A673 (cell line): ENCODE measurements around the gene PLA2G2A. TPM values are rescaled to one million over a fixed set of nuclear protein-coding genes. Genes with fewer than 3 reads are reported as not detected.

ENCODE experiments used
- BruUV-seq: library from RNA; stranded (reverse); fragments of 400-500 nt; replicated peaks from 2 replicates; lab custom pipeline; 2021; lab: Mats Ljungman, UMichigan
- CTCF ChIA-PET: fragments of 300-600 bp; sonication (Branson Sonifier 250); formaldehyde crosslinking; loops from one replicate; lab custom pipeline; 2022; ENCODE audit warnings: antibody characterized with exemption; lab: Charles Lee
- POLR2A ChIA-PET: fragments of 300-600 bp; sonication (Branson Sonifier 250); formaldehyde crosslinking; loops from one replicate; lab custom pipeline; 2022; ENCODE audit warnings: antibody characterized with exemption; ENCODE audit not compliant: low non-redundant PET; lab: Charles Lee
- DNase-seq: peaks from one replicate; pipeline ENCODE4 v3.0.0-alpha.2; 2015; ENCODE audit warnings: low spot score
- H3K27ac ChIP-seq: fragments of 200-600 bp; sonication (generic); 2 replicates; pipeline ENCODE4 v1.5.1; 2016; ENCODE audit warnings: mixed run types, low read depth, mild to moderate bottlenecking, mixed read lengths, antibody characterized with exemption, low read length; ENCODE audit not compliant: poor library complexity, severe bottlenecking
- H3K27me3 ChIP-seq: fragments of 200-600 bp; sonication (generic); replicated peaks from 2 replicates; pipeline ENCODE4 v1.6.1; 2017; ENCODE audit warnings: mixed run types, low read depth, mild to moderate bottlenecking, mixed read lengths, antibody characterized with exemption, low read length; ENCODE audit not compliant: insufficient read depth, poor library complexity
- H3K36me3 ChIP-seq: fragments of 200-600 bp; sonication (generic); 2 replicates; pipeline ENCODE4 v1.6.1; 2016; ENCODE audit warnings: mixed run types, mild to moderate bottlenecking, mixed read lengths, antibody characterized with exemption, low read length; ENCODE audit not compliant: insufficient read depth, poor library complexity, severe bottlenecking
- H3K4me1 ChIP-seq: fragments of 200-600 bp; sonication (generic); 2 replicates; pipeline ENCODE4 v1.6.1; 2017; ENCODE audit warnings: mixed run types, mild to moderate bottlenecking, mixed read lengths, antibody characterized with exemption, low read length; ENCODE audit not compliant: insufficient read depth, poor library complexity, severe bottlenecking
- H3K4me3 ChIP-seq: fragments of 200-600 bp; sonication (generic); 2 replicates; pipeline ENCODE4 v1.5.1; 2016; ENCODE audit warnings: low read depth, mixed run types, mild to moderate bottlenecking, mixed read lengths, low read length; ENCODE audit not compliant: poor library complexity, severe bottlenecking
- H3K9me3 ChIP-seq: fragments of 200-600 bp; sonication (generic); 2 replicates; pipeline ENCODE4 v1.6.1; 2016; ENCODE audit warnings: mixed run types, low read depth, mild to moderate bottlenecking, mixed read lengths, antibody characterized with exemption, low read length; ENCODE audit not compliant: poor library complexity, severe bottlenecking
- CTCF ChIP-seq: fragments of 300-800, 200-600 bp; sonication (generic); conservative IDR thresholded peaks from 2 replicates; pipeline ENCODE4 v1.5.1; 2017; ENCODE audit warnings: low read depth, mild to moderate bottlenecking, antibody characterized with exemption, low read length, moderate library complexity, mixed read lengths
- EZH2 ChIP-seq: fragments of 200-600 bp; sonication (generic); IDR thresholded peaks from 2 replicates; pipeline ENCODE4 v1.6.1; 2017; ENCODE audit warnings: borderline replicate concordance, low read depth, mild to moderate bottlenecking, mixed read lengths, antibody characterized with exemption, low read length; ENCODE audit not compliant: poor library complexity, severe bottlenecking
- intact Hi-C: fragments of 100-400 bp; cut with micrococcal nuclease; formaldehyde crosslinking; loops from one replicate; pipeline ENCODE4 v1.10.0; 2022; ENCODE audit not compliant: unreplicated experiment
- total RNA-seq: library from RNA; stranded (reverse); gene quantifications from 2 replicates; pipeline ENCODE4 v1.2.3, GENCODE V29; 2021

Gene PLA2G2A
- total RNA-seq, 1 experiment from 2014 or later, result not detected

- H3K36me3 ChIP-seq, result no peaks in the 10 kb centered on the region
- peaks cover 16% of the 10 kb centered on the region for H3K9me3 ChIP-seq
- CTCF ChIA-PET, result no interaction called here
- H3K27me3 ChIP-seq, result peaks cover 9% of the 10 kb centered on the region
- H3K27ac ChIP-seq, result no peak overlapping the region
- H3K4me3 ChIP-seq, result no peak overlapping the region
- TF ChIP-seq CTCF, result no peak
- TF ChIP-seq EZH2, result no peak
- no peak for DNase-seq
- intact Hi-C loops, result no loop called here
- BruUV-seq, result no TSS peak
- POLR2A ChIA-PET, result no interaction called here
- no peaks in the 10 kb centered on the region for H3K4me1 ChIP-seq
These were observed 38.3 kb upstream of the PLA2G2A start for GRCh38 chr1:20017741-20018140.

- ChIA-PET POLR2A (no interaction called here), CTCF (no interaction called here)
- intact Hi-C loops, result no loop called here
- no peak overlapping the region for H3K27ac ChIP-seq
- H3K36me3 ChIP-seq, result no peaks in the 10 kb centered on the region
- H3K27me3 ChIP-seq, result peaks cover 9% of the 10 kb centered on the region
- no peak overlapping the region for H3K4me3 ChIP-seq
- no peaks in the 10 kb centered on the region for H3K4me1 ChIP-seq
- peaks cover 16% of the 10 kb centered on the region for H3K9me3 ChIP-seq
- no peak for TF ChIP-seq EZH2
- TF ChIP-seq CTCF, result no peak
- DNase-seq, result no peak
- BruUV-seq, result no TSS peak
These were observed 34.7 kb upstream of the PLA2G2A start for GRCh38 chr1:20014153-20014552.

- no peak for DNase-seq
- ChIA-PET POLR2A (no interaction called here), CTCF (no interaction called here)
- Histone ChIP-seq H3K27me3 (peaks cover 1% of the 10 kb centered on the region), H3K4me3 (no peak overlapping the region), H3K9me3 (peaks cover 8% of the 10 kb centered on the region), H3K4me1 (no peaks in the 10 kb centered on the region), H3K27ac (no peak overlapping the region), H3K36me3 (no peaks in the 10 kb centered on the region)
- no TSS peak for BruUV-seq
- no peak for TF ChIP-seq EZH2
- no peak for TF ChIP-seq CTCF
- intact Hi-C loops, result no loop called here
These were observed 30.6 kb upstream of the PLA2G2A start for GRCh38 chr1:20010016-20010415.
